WTC11 (cell line): ENCODE data around the gene DNAH5. TPM values are rescaled to one million over a fixed set of nuclear protein-coding genes. Genes with fewer than 3 reads are reported as not detected.

Experiments
- ATAC-seq: fragments of 200-7000 bp; cut with Tn5 transposase; 2 replicates; pipeline ENCODE4 v1.10.0; 2021; ENCODE audit warnings: mild to moderate bottlenecking, moderate library complexity
- CTCF ChIA-PET: fragments of 300-600 bp; sonication (Branson Sonifier 250); formaldehyde crosslinking; loops from one replicate; lab custom pipeline; 2021; ENCODE audit warnings: antibody characterized with exemption; lab: Charles Lee
- POLR2A ChIA-PET: fragments of 350-600 bp; sonication (Branson Sonifier 250); formaldehyde crosslinking; loops from one replicate; lab custom pipeline; 2021; ENCODE audit warnings: antibody characterized with exemption; lab: Charles Lee
- DNase-seq: peaks from one replicate; pipeline ENCODE4 v3.0.0; 2021; ENCODE audit warnings: low spot score
- H3K27ac Mint-ChIP-seq: 2 replicates; pipeline ENCODE4 v1.8.0; 2021; ENCODE audit warnings: mixed read lengths
- H3K27me3 Mint-ChIP-seq: 2 replicates; pipeline ENCODE4 v1.8.0; 2021; ENCODE audit warnings: low read depth, mild to moderate bottlenecking, moderate library complexity, mixed read lengths
- H3K36me3 Mint-ChIP-seq: 2 replicates; pipeline ENCODE4 v1.8.0; 2021; ENCODE audit warnings: mixed read lengths
- H3K4me1 Mint-ChIP-seq: 2 replicates; pipeline ENCODE4 v1.8.0; 2022; ENCODE audit warnings: mixed read lengths
- H3K4me3 Mint-ChIP-seq: 2 replicates; pipeline ENCODE4 v1.8.0; 2021; ENCODE audit warnings: mild to moderate bottlenecking, moderate library complexity, mixed read lengths
- H3K9me3 Mint-ChIP-seq: 2 replicates; pipeline ENCODE4 v1.8.0; 2021; ENCODE audit warnings: mixed read lengths
- CREB1 ChIP-seq: sonication (generic); formaldehyde crosslinking; IDR thresholded peaks from 2 replicates; pipeline ENCODE4 v1.8.0; 2023; ENCODE audit warnings: mild to moderate bottlenecking, missing genetic modification reagents
- CREM ChIP-seq: sonication (generic); formaldehyde crosslinking; IDR thresholded peaks from 2 replicates; pipeline ENCODE4 v1.8.1; 2022; ENCODE audit warnings: mild to moderate bottlenecking, missing genetic modification reagents, moderate library complexity
- ESRRA ChIP-seq: sonication (generic); formaldehyde crosslinking; IDR thresholded peaks from 2 replicates; pipeline ENCODE4 v1.8.1; 2022; ENCODE audit warnings: mild to moderate bottlenecking, missing genetic modification reagents, borderline replicate concordance
- FOXK1 ChIP-seq: sonication (generic); formaldehyde crosslinking; IDR thresholded peaks from 2 replicates; pipeline ENCODE4 v1.8.0; 2022; ENCODE audit warnings: mild to moderate bottlenecking, moderate library complexity, missing genetic modification reagents
- GABPB1 ChIP-seq: sonication (generic); formaldehyde crosslinking; IDR thresholded peaks from 2 replicates; pipeline ENCODE4 v1.8.1; 2023; ENCODE audit warnings: mild to moderate bottlenecking, missing genetic modification reagents
- GTF2I ChIP-seq: fragments of 250-450 bp; sonication (Bioruptor Pico); conservative IDR thresholded peaks from 2 replicates; pipeline ENCODE4 v1.4.0; 2021; ENCODE audit warnings: mild to moderate bottlenecking
- IRF2 ChIP-seq: sonication (generic); formaldehyde crosslinking; IDR thresholded peaks from 2 replicates; pipeline ENCODE4 v1.8.0; 2022; ENCODE audit warnings: low read depth, missing genetic modification reagents, borderline replicate concordance
- JUN ChIP-seq: sonication (generic); formaldehyde crosslinking; IDR thresholded peaks from 2 replicates; pipeline ENCODE4 v1.8.0; 2023; ENCODE audit warnings: mild to moderate bottlenecking, missing genetic modification reagents
- MLX ChIP-seq: sonication (generic); formaldehyde crosslinking; IDR thresholded peaks from 2 replicates; pipeline ENCODE4 v1.8.1; 2023; ENCODE audit warnings: mild to moderate bottlenecking, missing genetic modification reagents, moderate library complexity
- NFYB ChIP-seq: sonication (generic); formaldehyde crosslinking; conservative IDR thresholded peaks from 2 replicates; pipeline ENCODE4 v1.8.0; 2022; ENCODE audit warnings: low read depth, missing genetic modification reagents
- OVOL2 ChIP-seq: fragments of 250-450 bp; sonication (Bioruptor Pico); IDR thresholded peaks from 2 replicates; pipeline ENCODE4 v1.9.0; 2021; ENCODE audit warnings: mild to moderate bottlenecking, borderline replicate concordance
- SMAD4 ChIP-seq: sonication (generic); formaldehyde crosslinking; IDR thresholded peaks from 2 replicates; pipeline ENCODE4 v1.8.0; 2022; ENCODE audit warnings: mild to moderate bottlenecking, missing genetic modification reagents
- SOX15 ChIP-seq: fragments of 250-450 bp; sonication (Bioruptor Pico); IDR thresholded peaks from 2 replicates; pipeline ENCODE4 v1.9.0; 2021; ENCODE audit warnings: mild to moderate bottlenecking
- ZBTB21 ChIP-seq: sonication (generic); formaldehyde crosslinking; IDR thresholded peaks from 2 replicates; pipeline ENCODE4 v1.8.1; 2023; ENCODE audit warnings: mild to moderate bottlenecking, missing genetic modification reagents, borderline replicate concordance
- ZNF219 ChIP-seq: sonication (generic); formaldehyde crosslinking; IDR thresholded peaks from 2 replicates; pipeline ENCODE4 v1.8.0; 2023; ENCODE audit warnings: missing genetic modification reagents, mild to moderate bottlenecking, borderline replicate concordance
- ZNF396 ChIP-seq: fragments of 250-450 bp; sonication (Bioruptor Pico); IDR thresholded peaks from 2 replicates; pipeline ENCODE4 v1.8.0; 2021; ENCODE audit warnings: mild to moderate bottlenecking, moderate library complexity, borderline replicate concordance
- ZNF423 ChIP-seq: fragments of 250-450 bp; sonication (Bioruptor Pico); IDR thresholded peaks from 2 replicates; pipeline ENCODE4 v2.1.2; 2022; ENCODE audit warnings: mild to moderate bottlenecking, moderate library complexity
- total RNA-seq: library from RNA; stranded (reverse); gene quantifications from 3 replicates; pipeline ENCODE4 v1.2.3, GENCODE V29; 2021
- TF ChIP-seq, protein P1 (sequence below): fragments of 250-450 bp; sonication (Bioruptor Pico); IDR thresholded peaks from 2 replicates; pipeline ENCODE4 v2.1.2; 2022; ENCODE audit warnings: mild to moderate bottlenecking, moderate library complexity
- TF ChIP-seq, protein P2 (sequence below): sonication (generic); formaldehyde crosslinking; IDR thresholded peaks from 2 replicates; pipeline ENCODE4 v1.8.0; 2022; ENCODE audit warnings: missing genetic modification reagents

DNAH5 gene
- total RNA-seq, 1 experiment from 2014 or later, result 0.35 TPM

GRCh38 chr5:13919786-13920185 is 24.7 kb downstream of the DNAH5 start:
- ChIA-PET CTCF (no interaction called here), POLR2A (interaction anchor here (0.5 kb wide), 1 partner anchor 219 kb away, joined by 3 read pairs; no protein-coding TSS in a partner anchor)
- ATAC-seq, result no peak
- Mint-ChIP-seq H3K27ac (no peak overlapping the region), H3K4me3 (no peak overlapping the region), H3K4me1 (peaks cover 15% of the 10 kb centered on the region), H3K36me3 (no peaks in the 10 kb centered on the region), H3K9me3 (no peaks in the 10 kb centered on the region), H3K27me3 (no peaks in the 10 kb centered on the region)
- DNase-seq, result no peak
- TF ChIP-seq JUN (no peak), NFYB (CRISPR knock-in tag) (no peak), ZNF219 (CRISPR knock-in tag) (no peak), SOX15 (no peak), FOXK1 (CRISPR knock-in tag) (no peak), ZBTB21 (no peak)

DNA sequence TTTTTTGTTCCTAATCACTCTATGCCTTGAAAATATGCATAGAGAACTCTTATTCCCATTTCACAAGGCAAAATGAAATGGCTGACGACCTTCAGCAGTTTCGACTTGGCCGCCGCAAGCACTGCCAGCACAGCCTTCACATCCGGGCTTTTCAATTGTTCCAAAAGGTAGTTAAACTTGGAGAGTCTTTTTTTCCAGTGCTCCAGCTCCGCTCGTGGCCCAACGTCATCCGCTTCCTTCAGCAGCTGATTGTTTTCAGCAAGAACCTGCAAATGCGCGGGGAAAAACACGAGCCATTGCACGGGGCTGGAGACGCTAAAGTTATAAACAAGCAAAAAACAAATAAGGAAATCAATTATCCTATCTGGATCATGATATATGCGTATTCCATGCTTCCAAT is 25.4 kb downstream of the DNAH5 start:
- Mint-ChIP-seq H3K4me1 (peaks cover 15% of the 10 kb centered on the region), H3K27ac (no peak overlapping the region), H3K27me3 (no peaks in the 10 kb centered on the region), H3K9me3 (no peaks in the 10 kb centered on the region), H3K4me3 (no peak overlapping the region), H3K36me3 (no peaks in the 10 kb centered on the region)
- ChIA-PET POLR2A (no interaction called here), CTCF (no interaction called here)
- DNase-seq, result no peak
- TF ChIP-seq ESRRA (no peak), IRF2 (CRISPR knock-in tag) (no peak), JUN (no peak)
- TF ChIP-seq, all 79 proteins: peak for 0
- no peak for ATAC-seq

DNA sequence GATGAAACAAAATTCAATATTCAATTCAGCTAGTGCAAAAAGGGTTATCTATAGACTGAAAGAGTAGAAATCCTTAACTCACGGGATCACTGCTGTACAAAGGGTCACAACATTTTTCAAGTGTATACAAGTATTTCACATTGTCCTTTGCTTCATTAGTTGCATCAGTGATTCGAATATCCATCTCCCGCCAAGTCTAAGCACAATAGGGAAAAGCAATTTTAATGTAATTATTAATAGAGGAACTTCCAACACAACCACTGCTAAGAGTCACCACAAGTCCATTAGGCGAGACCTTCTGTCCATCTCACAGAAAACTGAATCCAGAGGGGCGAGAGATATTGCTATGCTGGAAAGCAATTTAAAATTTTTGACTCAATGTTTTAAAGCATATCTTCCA is 27.4 kb downstream of the DNAH5 start:
- ATAC-seq (no peak), DNase-seq (no peak)
- H3K9me3 Mint-ChIP-seq, result no peaks in the 10 kb centered on the region
- no peaks in the 10 kb centered on the region for H3K27me3 Mint-ChIP-seq
- H3K27ac Mint-ChIP-seq, result no peak overlapping the region
- no peaks in the 10 kb centered on the region for H3K36me3 Mint-ChIP-seq
- H3K4me3 Mint-ChIP-seq, result no peak overlapping the region
- peaks cover 14% of the 10 kb centered on the region for H3K4me1 Mint-ChIP-seq
- ChIA-PET POLR2A (no interaction called here), CTCF (no interaction called here)
- no peak for TF ChIP-seq MLX
- TF ChIP-seq CREM (CRISPR knock-in tag), result no peak
- no peak for TF ChIP-seq GABPB1
- TF ChIP-seq CREB1 (CRISPR knock-in tag), result no peak
- TF ChIP-seq SMAD4, result no peak
- no peak for TF ChIP-seq GTF2I (CRISPR knock-in tag)
- TF ChIP-seq, protein P1, sequence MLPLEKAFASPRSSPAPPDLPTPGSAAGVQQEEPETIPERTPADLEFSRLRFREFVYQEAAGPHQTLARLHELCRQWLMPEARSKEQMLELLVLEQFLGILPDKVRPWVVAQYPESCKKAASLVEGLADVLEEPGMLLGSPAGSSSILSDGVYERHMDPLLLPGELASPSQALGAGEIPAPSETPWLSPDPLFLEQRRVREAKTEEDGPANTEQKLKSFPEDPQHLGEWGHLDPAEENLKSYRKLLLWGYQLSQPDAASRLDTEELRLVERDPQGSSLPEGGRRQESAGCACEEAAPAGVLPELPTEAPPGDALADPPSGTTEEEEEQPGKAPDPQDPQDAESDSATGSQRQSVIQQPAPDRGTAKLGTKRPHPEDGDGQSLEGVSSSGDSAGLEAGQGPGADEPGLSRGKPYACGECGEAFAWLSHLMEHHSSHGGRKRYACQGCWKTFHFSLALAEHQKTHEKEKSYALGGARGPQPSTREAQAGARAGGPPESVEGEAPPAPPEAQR (CRISPR knock-in tag), result no peak
- TF ChIP-seq OVOL2 (CRISPR knock-in tag), result no peak
- no peak for TF ChIP-seq ZNF396 (CRISPR knock-in tag)
- TF ChIP-seq, protein P2, sequence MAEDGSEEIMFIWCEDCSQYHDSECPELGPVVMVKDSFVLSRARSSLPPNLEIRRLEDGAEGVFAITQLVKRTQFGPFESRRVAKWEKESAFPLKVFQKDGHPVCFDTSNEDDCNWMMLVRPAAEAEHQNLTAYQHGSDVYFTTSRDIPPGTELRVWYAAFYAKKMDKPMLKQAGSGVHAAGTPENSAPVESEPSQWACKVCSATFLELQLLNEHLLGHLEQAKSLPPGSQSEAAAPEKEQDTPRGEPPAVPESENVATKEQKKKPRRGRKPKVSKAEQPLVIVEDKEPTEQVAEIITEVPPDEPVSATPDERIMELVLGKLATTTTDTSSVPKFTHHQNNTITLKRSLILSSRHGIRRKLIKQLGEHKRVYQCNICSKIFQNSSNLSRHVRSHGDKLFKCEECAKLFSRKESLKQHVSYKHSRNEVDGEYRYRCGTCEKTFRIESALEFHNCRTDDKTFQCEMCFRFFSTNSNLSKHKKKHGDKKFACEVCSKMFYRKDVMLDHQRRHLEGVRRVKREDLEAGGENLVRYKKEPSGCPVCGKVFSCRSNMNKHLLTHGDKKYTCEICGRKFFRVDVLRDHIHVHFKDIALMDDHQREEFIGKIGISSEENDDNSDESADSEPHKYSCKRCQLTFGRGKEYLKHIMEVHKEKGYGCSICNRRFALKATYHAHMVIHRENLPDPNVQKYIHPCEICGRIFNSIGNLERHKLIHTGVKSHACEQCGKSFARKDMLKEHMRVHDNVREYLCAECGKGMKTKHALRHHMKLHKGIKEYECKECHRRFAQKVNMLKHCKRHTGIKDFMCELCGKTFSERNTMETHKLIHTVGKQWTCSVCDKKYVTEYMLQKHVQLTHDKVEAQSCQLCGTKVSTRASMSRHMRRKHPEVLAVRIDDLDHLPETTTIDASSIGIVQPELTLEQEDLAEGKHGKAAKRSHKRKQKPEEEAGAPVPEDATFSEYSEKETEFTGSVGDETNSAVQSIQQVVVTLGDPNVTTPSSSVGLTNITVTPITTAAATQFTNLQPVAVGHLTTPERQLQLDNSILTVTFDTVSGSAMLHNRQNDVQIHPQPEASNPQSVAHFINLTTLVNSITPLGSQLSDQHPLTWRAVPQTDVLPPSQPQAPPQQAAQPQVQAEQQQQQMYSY (CRISPR knock-in tag), result no peak
- TF ChIP-seq ZNF423 (CRISPR knock-in tag), result no peak
